Stimulated activated CD4-positive, alpha-beta T cell treated with anti-CD3 and anti-CD28 coated beads, Interleukin-4, amount 100 ng/mL, for 1 hour (primary cell): Measurements from ENCODE around the gene RGS19.

ENCODE experiments used
- DNase-seq: peaks from one replicate; pipeline ENCODE4 v3.0.0-alpha.2; 2020

RGS19 gene

GRCh38 chr20:64047046-64047389, 32.3 kb downstream of the RGS19 start:
- no peak for DNase-seq

- no peak for DNase-seq
These were observed 33.8 kb downstream of the RGS19 start for GRCh38 chr20:64045346-64046011.

DNA sequence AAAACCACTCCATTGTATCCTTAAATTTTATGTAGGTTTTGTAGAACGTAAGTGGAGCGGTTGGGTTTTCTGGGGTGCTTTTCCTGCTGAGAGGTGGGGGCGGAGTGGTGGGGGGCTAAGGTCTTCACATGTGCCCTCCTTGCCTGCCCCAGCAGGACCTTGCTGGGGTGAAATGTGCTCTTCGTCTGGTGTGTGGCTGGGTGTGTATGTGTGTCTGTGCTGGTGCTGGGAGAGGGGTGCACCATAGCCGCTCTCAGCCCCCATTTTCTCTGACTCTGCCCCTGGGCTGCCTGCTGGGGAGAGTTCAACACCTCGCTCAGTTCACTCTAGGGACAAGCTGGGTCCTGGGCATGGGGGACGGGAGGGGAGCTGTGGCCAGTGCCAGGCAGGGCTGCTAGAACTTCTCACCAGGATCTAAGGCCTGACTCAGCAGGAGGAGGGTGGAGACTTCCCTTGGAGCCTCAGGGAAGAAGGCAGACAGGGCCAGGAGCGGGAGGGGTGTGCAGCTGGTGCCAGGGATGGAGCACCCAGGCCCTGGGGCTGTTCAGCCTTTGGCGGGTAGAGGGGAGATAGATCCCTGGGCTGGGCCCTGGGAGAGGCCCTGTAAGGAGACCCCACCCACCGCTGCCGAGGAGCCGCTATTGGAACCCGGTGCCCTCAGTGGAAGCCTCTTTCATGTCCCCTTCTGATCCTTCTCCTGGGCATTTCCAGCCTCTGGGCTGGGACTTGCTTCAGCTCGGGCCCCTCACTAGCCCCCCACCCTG, 34.7 kb downstream of the RGS19 start:
- DNase-seq, result no peak

DNA sequence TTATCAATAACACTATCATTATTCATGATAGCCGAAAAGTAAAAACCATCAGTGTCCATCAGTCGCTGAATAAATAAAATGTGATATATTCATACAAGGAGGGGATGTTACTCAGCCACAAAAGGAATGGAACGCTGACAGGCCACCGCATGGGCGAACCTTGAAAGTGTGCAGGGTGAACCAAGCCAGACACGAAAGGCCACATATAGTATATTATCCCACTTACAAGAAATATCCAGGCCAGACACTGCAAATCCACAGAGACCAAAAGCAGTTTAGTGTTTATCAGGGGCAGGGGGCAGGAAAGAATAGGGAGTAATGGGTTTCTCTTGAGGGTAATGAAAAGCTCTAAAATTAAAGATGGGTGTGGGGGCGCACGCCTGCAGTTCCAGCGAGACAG, 35.5 kb downstream of the RGS19 start:
- no peak for DNase-seq

GRCh38 chr20:64042054-64042781, 37.1 kb downstream of the RGS19 start:
- DNase-seq, result no peak

GRCh38 chr20:64041781-64042053, 37.6 kb downstream of the RGS19 start:
- DNase-seq, result no peak

- no peak for DNase-seq
These were observed 38.1 kb downstream of the RGS19 start for GRCh38 chr20:64041040-64041780.

DNA sequence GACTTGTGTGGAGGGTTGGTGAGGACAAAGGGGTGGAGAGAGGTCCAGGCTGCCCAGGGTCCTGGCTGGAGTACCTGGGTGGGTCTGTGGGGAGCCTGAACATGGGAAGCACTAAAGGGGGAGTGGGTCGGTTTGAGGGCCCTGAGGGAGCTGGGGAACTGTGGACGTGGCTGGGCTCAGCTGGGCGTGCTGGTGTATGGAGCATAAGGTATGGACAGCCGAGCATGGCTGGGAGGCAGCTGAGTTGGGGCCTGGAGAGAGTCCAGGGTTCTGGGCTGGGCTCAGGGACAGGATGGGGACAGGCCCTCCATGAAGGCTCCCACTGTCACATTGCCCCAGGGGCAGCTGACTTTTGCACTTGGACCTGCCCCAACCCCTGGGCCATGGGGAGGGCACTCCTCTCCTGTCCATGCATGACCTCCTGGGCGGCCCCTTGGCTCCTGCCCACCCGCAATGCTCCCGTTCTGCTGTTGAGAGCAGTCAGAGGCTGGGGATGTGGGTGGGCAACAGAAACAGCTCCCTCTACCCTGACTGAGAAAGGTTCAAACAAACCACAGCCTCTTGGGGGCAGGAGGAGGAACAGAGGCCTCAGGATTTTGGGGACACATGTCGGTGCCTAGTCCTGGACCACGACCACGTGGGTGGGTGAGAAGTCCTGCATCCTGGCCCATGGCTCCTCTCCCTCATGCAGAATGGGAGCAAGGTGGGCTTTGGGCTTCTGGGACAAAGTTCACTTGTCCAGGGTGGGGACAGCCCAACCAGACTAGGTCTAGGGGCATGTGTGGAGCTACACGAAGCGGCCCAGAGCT, 38.9 kb downstream of the RGS19 start:
- no peak for DNase-seq

GRCh38 chr20:64039293-64040160, 39.8 kb downstream of the RGS19 start:
- no peak for DNase-seq

- peak; percentile 80 for DNase-seq
These were observed 40.6 kb downstream of the RGS19 start for GRCh38 chr20:64038565-64039292.

DNA sequence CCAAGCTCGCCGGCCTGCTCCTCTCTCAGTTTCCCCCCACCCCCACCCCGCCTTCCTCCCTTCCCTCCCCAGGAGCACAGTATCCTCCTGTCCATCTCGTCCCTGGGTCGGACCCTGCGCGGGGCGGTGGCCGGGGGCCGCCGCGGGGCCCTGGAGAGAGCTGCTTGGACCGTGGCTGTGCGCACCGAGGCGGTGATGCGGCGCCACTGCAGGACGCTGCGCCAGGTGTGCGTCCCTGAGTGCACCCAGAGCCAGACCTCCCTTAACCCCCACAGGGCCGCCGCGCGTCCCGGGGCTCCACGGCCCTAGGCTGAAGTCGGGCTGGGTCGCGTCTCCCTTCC, 41.1 kb downstream of the RGS19 start:
- DNase-seq, result no peak

GRCh38 chr20:64037498-64038213, 41.7 kb downstream of the RGS19 start:
- no peak for DNase-seq

- no peak for DNase-seq
These were observed 42.2 kb downstream of the RGS19 start for GRCh38 chr20:64037199-64037497.

DNA sequence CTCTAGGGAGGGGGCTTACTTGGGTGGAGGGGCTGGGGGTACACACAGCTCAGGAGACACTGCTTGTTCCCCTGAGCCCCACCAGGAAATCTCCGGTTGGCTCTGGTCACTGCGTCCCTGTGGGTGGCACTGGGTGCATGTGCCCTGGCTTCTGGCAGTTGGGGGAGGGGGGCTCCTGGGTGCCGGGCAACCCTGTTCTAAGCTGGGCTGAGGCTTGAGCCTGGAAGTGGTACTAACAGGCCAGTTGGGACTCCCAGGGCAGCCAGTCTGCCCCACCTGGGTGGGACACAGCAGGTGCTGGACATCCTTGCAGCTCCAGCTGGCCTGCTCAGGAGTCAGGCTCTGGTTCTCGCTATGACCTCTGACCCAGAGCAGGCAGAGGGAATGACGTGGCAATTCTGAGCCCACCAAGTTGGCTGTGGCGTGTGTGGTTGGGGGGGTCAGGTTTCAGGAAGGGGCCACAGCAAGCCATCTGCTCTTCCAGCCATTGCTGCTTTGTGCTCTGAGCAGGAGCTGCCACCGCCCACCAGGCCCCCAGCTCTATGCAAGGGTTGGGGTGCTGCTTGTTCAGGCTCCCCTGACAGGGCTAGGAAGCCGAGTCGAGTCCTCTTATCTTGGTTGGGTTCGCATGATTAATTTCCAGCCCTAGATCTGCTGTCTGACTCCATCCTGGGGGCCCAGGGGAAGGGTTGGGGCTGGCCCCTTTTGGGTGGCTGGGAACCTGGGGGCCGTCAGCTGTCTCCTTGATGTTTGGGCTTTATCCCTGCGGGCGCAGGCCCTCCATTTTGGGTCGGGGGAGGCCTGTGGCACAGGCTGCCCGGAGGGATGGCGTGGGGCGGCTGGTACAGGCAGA, 42.7 kb downstream of the RGS19 start:
- DNase-seq, result no peak

DNA sequence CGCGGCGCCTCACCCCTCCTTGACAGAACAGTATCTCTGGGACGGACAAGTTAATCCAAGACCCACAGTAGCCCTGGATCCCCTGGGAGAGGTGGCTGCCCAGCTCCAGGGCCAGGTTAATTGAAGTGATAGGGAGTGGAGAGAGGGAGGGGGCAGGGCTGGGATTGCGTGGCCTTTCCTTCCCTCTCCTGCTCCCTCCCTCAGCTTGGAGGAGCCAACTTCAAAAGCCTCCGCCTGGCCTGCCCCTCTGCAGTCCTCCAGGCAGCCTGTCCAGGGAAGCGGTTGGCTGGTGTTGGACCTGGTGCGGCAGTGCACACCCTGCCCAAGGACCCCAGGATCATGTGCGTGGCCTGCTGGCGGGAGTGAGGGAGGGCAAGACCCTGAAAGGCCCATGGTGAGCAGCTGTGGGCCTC, 43.4 kb downstream of the RGS19 start, which contains the start of gene C20orf204:
C20orf204 (plus strand) TSS at position 250 of the 413 bp plus-strand sequence; CDS start at position 392, 142 bp downstream.
- no peak for DNase-seq

GRCh38 chr20:64035066-64035932, 44.0 kb downstream of the RGS19 start:
- no peak for DNase-seq

- no peak for DNase-seq
These were observed 45.3 kb downstream of the RGS19 start for GRCh38 chr20:64033981-64034493.
